Endodermal cell (in vitro differentiated cells): ENCODE results near the gene EEF1E1. TPM values are rescaled to one million over a fixed set of nuclear protein-coding genes. Genes with fewer than 3 reads are reported as not detected.

Experiments used
- DNase-seq: peaks from one replicate; pipeline ENCODE4 v3.0.0-alpha.2; 2017
- H3K27ac ChIP-seq: 2 replicates; pipeline ENCODE4 v1.5.1; 2013; ENCODE audit warnings: mild to moderate bottlenecking, low read depth, low read length, moderate library complexity
- H3K27me3 ChIP-seq: 2 replicates; pipeline ENCODE4 v1.6.1; 2013; ENCODE audit warnings: mild to moderate bottlenecking, low read length, moderate library complexity; ENCODE audit not compliant: insufficient read depth, control insufficient read depth, poor library complexity, severe bottlenecking
- H3K36me3 ChIP-seq: 2 replicates; pipeline ENCODE4 v1.7.0; 2013; ENCODE audit warnings: mild to moderate bottlenecking, low read length, moderate library complexity; ENCODE audit not compliant: control insufficient read depth, insufficient read depth
- H3K4me1 ChIP-seq: one replicate; pipeline ENCODE4 v1.7.0; 2013; ENCODE audit warnings: low read length; ENCODE audit not compliant: control insufficient read depth, insufficient read depth
- H3K4me3 ChIP-seq: 2 replicates; pipeline ENCODE4 v1.5.1; 2013; ENCODE audit warnings: mild to moderate bottlenecking, low read length, moderate library complexity
- H3K9ac ChIP-seq: 2 replicates; pipeline ENCODE4 v1.6.1; 2013; ENCODE audit warnings: mild to moderate bottlenecking, low read length, moderate library complexity; ENCODE audit not compliant: poor library complexity, severe bottlenecking; ENCODE audit errors: extremely low read depth
- H3K9me3 ChIP-seq: 2 replicates; pipeline ENCODE4 v1.6.1; 2013; ENCODE audit warnings: mild to moderate bottlenecking, low read length, moderate library complexity; ENCODE audit not compliant: control insufficient read depth
- H3K27ac Mint-ChIP-seq: 2 replicates; pipeline ENCODE4 v1.8.0; 2020; ENCODE audit warnings: mixed read lengths
- H3K27me3 Mint-ChIP-seq: 2 replicates; pipeline ENCODE4 v1.8.0; 2021; ENCODE audit warnings: mild to moderate bottlenecking, mixed read lengths; ENCODE audit not compliant: insufficient read depth
- H3K36me3 Mint-ChIP-seq: 2 replicates; pipeline ENCODE4 v1.8.0; 2020; ENCODE audit warnings: low read depth, mixed read lengths
- H3K4me1 Mint-ChIP-seq: 2 replicates; pipeline ENCODE4 v1.8.0; 2020; ENCODE audit warnings: mixed read lengths
- H3K4me3 Mint-ChIP-seq: 2 replicates; pipeline ENCODE4 v1.8.0; 2020; ENCODE audit warnings: mild to moderate bottlenecking, moderate library complexity, mixed read lengths
- H3K9me3 Mint-ChIP-seq: 2 replicates; pipeline ENCODE4 v1.8.0; 2020; ENCODE audit warnings: mild to moderate bottlenecking, mixed read lengths
- WGBS, 2 experiments: methylation state at CpG; one replicate each; pipeline versions ENCODE4 v1.1.5 to v1.1.7; 2013; ENCODE audit warnings: missing lambda C conversion rate in 2 of 2, mixed read lengths in 1 of 2; ENCODE audit not compliant: insufficient coverage in 1 of 2, insufficient read length in 1 of 2; 5-methylcytosine and 5-hydroxymethylcytosine counted together
- total RNA-seq, 2 donors: library from RNA; stranded (reverse); fragmentation: NEBNext Ultra II Directional in 1 of 2; extraction: Animal tissue kit (Norgen Biotek cat#: 25700) in 1 of 2; gene quantifications; 2 replicates in 1 of 2; 3 replicates in 1 of 2; pipeline ENCODE4 v1.2.1, GENCODE V29; 2021
- TF ChIP-seq, protein P1 (sequence below): fragments of 200-600 bp; sonication (generic); conservative IDR thresholded peaks from 2 replicates; pipeline ENCODE4 v1.5.0; 2021; ENCODE audit warnings: antibody characterized with exemption, mild to moderate bottlenecking

Gene EEF1E1
- total RNA-seq, 2 donors from 2014 or later = 41.5 to 46.6 TPM

- Mint-ChIP-seq H3K27me3 (no peaks in the 10 kb centered on the region), H3K4me1 (peaks cover 22% of the 10 kb centered on the region), H3K27ac (no peak overlapping the region), H3K9me3 (peaks cover 17% of the 10 kb centered on the region), H3K36me3 (peaks cover 33% of the 10 kb centered on the region), H3K4me3 (no peak overlapping the region)
- H3K4me1 ChIP-seq = peaks cover 9% of the 10 kb centered on the region
- H3K9ac ChIP-seq = no peak overlapping the region
- H3K27me3 ChIP-seq = no peaks in the 10 kb centered on the region
- no peak overlapping the region for H3K27ac ChIP-seq
- no peak for DNase-seq
- peaks cover 21% of the 10 kb centered on the region for H3K9me3 ChIP-seq
- H3K36me3 ChIP-seq = peaks cover 42% of the 10 kb centered on the region
- H3K4me3 ChIP-seq = no peak overlapping the region
- TF ChIP-seq, protein P1, sequence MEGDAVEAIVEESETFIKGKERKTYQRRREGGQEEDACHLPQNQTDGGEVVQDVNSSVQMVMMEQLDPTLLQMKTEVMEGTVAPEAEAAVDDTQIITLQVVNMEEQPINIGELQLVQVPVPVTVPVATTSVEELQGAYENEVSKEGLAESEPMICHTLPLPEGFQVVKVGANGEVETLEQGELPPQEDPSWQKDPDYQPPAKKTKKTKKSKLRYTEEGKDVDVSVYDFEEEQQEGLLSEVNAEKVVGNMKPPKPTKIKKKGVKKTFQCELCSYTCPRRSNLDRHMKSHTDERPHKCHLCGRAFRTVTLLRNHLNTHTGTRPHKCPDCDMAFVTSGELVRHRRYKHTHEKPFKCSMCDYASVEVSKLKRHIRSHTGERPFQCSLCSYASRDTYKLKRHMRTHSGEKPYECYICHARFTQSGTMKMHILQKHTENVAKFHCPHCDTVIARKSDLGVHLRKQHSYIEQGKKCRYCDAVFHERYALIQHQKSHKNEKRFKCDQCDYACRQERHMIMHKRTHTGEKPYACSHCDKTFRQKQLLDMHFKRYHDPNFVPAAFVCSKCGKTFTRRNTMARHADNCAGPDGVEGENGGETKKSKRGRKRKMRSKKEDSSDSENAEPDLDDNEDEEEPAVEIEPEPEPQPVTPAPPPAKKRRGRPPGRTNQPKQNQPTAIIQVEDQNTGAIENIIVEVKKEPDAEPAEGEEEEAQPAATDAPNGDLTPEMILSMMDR = no peak
- 78% methylated on average over 2 of the region's 4 CpGs; no CpG with 5 or more reads in 1 of the 2 experiments for WGBS, 2 experiments
Observed at GRCh38 chr6:8084586-8084985, 17.8 kb downstream of the EEF1E1 start.

DNA sequence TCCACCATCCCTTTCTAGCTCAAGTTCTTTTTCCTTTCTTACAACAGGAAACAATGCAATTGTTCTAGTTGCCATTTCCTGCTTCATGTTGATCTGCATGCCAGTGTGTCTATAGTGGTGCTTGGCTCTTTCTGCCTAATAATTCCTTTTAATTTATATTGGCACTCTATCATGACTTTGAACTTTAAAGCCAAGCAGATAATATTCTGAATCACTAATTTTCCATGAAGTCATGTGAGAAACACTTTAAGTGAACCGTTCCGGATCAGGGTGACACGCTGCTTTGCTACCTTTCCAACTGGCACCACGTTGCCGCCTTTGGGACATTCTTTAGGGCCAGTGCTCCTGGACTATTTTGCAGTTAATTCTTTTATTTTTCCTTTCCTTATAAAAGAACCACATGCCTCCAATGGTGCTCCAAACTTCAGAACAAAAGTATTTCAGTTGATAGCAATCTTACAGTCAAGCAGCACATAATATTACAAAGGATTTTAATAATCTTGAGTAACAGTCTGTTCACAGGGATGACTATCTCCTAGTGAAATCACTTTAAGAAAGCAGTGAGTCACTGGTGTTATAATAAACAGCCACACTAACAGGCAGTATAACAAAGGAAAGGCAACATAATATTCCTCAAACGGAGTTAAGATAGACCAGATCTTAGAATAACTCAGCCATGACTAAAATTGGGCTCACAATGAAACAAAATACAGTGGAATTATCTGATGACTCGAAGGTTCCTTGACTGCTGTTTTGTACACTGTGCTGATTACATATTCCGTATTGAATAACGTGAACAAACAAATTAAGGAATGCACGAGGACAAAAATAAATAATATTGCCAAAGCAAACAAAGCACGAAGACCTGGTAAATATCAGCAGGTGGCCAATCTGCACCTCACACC is 19.1 kb downstream of the EEF1E1 start:
- TF ChIP-seq, protein P1 = no peak
- no peak overlapping the region for H3K27ac ChIP-seq
- H3K9me3 ChIP-seq = peaks cover 7% of the 10 kb centered on the region
- no peak overlapping the region for H3K27ac Mint-ChIP-seq
- no peak overlapping the region for H3K4me3 ChIP-seq
- no peak for DNase-seq
- peaks cover 9% of the 10 kb centered on the region for H3K4me1 ChIP-seq
- peaks cover 23% of the 10 kb centered on the region for H3K36me3 Mint-ChIP-seq
- H3K9me3 Mint-ChIP-seq = peaks cover 4% of the 10 kb centered on the region
- WGBS, 2 experiments = 82 to 84% methylated on average over 10 to 11 of the region's 11 CpGs
- H3K27me3 ChIP-seq = no peaks in the 10 kb centered on the region
- no peak overlapping the region for H3K9ac ChIP-seq
- peaks cover 29% of the 10 kb centered on the region for H3K36me3 ChIP-seq
- peaks cover 22% of the 10 kb centered on the region for H3K4me1 Mint-ChIP-seq
- H3K4me3 Mint-ChIP-seq = no peak overlapping the region
- H3K27me3 Mint-ChIP-seq = no peaks in the 10 kb centered on the region

- no peak for DNase-seq
- Histone ChIP-seq H3K27ac (no peak overlapping the region), H3K4me1 (peaks cover 9% of the 10 kb centered on the region), H3K9me3 (peaks cover under 1% of the 10 kb centered on the region), H3K36me3 (peaks cover 22% of the 10 kb centered on the region), H3K4me3 (no peak overlapping the region), H3K9ac (no peak overlapping the region), H3K27me3 (no peaks in the 10 kb centered on the region)
- 93% methylated on average over 1 of the region's 1 CpG; no CpG with 5 or more reads in 1 of the 2 experiments for WGBS, 2 experiments
- Mint-ChIP-seq H3K4me1 (peaks cover 22% of the 10 kb centered on the region), H3K9me3 (no peaks in the 10 kb centered on the region), H3K27me3 (no peaks in the 10 kb centered on the region), H3K4me3 (no peak overlapping the region), H3K36me3 (peaks cover 21% of the 10 kb centered on the region), H3K27ac (no peak overlapping the region)
- TF ChIP-seq, protein P1 = no peak
Observed at GRCh38 chr6:8082572-8082953, 19.8 kb downstream of the EEF1E1 start.
